Liver (tissue), 3 donors: ENCODE results near the gene THAP10.

Source experiments
- ATF3 ChIP-seq: IDR thresholded peaks from 2 replicates; pipeline ENCODE4 v1.6.1; 2016; ENCODE audit warnings: antibody characterized with exemption
- CTCF ChIP-seq: fragments of 150-350 bp; IDR thresholded peaks from 2 replicates; pipeline ENCODE4 v1.5.1; 2017; ENCODE audit warnings: improper control_type of control experiment, low read depth, low read length; ENCODE audit not compliant: missing input control
- RXRA ChIP-seq, 2 donors: IDR thresholded peaks; 2 replicates each; pipeline ENCODE4 v1.6.1; 2017 to 2018; ENCODE audit warnings: antibody characterized with exemption in 2 of 2, mild to moderate bottlenecking in 1 of 2
- donor health status: healthy.
- donor health status: healthy.

- TF ChIP-seq RXRA (IDR thresholded peaks at IDR 0.05) (no peak), CTCF (no peak), ATF3 (no peak)
These were observed 40.2 kb upstream of the THAP10 start for GRCh38 chr15:70932397-70932796.
